Endothelial cell of umbilical vein (primary cell): ENCODE results near the gene STRN. TPM values are rescaled to one million over a fixed set of nuclear protein-coding genes. Genes with fewer than 3 reads are reported as not detected.
"Not testable (repeated sequence)": the region's sequence is repeated elsewhere in the genome, so short reads cannot be mapped to it uniquely, and the experiment has no call there.

Experiments
- BruUV-seq: library from RNA; stranded (reverse); fragments of 400-500 nt; replicated peaks from 2 replicates; lab custom pipeline; 2021; lab: Mats Ljungman, UMichigan
- CTCF ChIA-PET: fragments of 300-600, 350-600 bp; sonication (Branson Sonifier 250); formaldehyde crosslinking; loops from one replicate; lab custom pipeline; 2021; ENCODE audit warnings: antibody characterized with exemption, inconsistent platforms; lab: Charles Lee
- POLR2A ChIA-PET: fragments of 300-600, 350-600 bp; sonication (Branson Sonifier 250); formaldehyde crosslinking; loops from one replicate; lab custom pipeline; 2021; ENCODE audit warnings: antibody characterized with exemption, inconsistent platforms; lab: Charles Lee
- DNase-seq: peaks from one replicate; pipeline ENCODE4 v3.0.0-alpha.2; 2011; ENCODE audit warnings: low read depth, low spot score
- FAIRE-seq: peaks from 2 replicates; lab custom pipeline; 2011; peaks lifted over from hg19 to GRCh38; lab: Jason Lieb, UNC
- H2AFZ ChIP-seq: 2 replicates; pipeline ENCODE4 v1.6.0; 2012; ENCODE audit warnings: low read depth, low read length, control low read depth, inconsistent platforms
- H3K27ac ChIP-seq: 2 replicates; pipeline ENCODE4 v1.5.1; 2011; ENCODE audit warnings: low read depth, mild to moderate bottlenecking, control low read depth, low read length, moderate library complexity; ENCODE audit not compliant: insufficient read depth
- H3K27me3 ChIP-seq, 2 experiments: 2 replicates each; pipeline versions ENCODE4 v1.6.0 to v1.6.1; 2011; ENCODE audit warnings: low read length in 2 of 2, mixed read lengths in 1 of 2; ENCODE audit not compliant: control insufficient read depth in 2 of 2, insufficient read depth in 2 of 2
- H3K36me3 ChIP-seq, 2 experiments: 2 replicates in 1 of 2; 3 replicates in 1 of 2; pipeline ENCODE4 v1.5.1; 2011; ENCODE audit warnings: low read length in 2 of 2, mild to moderate bottlenecking in 1 of 2, moderate library complexity in 1 of 2; ENCODE audit not compliant: control insufficient read depth in 2 of 2, insufficient read depth in 2 of 2; ENCODE audit errors: extremely low read depth in 1 of 2
- H3K4me1 ChIP-seq: 3 replicates; pipeline ENCODE4 v1.5.1; 2011; ENCODE audit warnings: mild to moderate bottlenecking, low read length; ENCODE audit not compliant: control insufficient read depth, insufficient read depth; ENCODE audit errors: extremely low read depth
- H3K4me2 ChIP-seq: 2 replicates; pipeline ENCODE4 v1.6.1; 2011; ENCODE audit warnings: low read length, control low read depth, mixed read lengths; ENCODE audit not compliant: insufficient read depth
- H3K4me3 ChIP-seq, 3 experiments: fragments of 200-600 bp in 1 of 3; sonication (generic), shearing (Covaris generic) in 1 of 3; replicated peaks in 1 of 3; 2 replicates each; pipeline ENCODE4 v1.5.1; 2011 to 2016; ENCODE audit warnings: control low read depth in 3 of 3, low read length in 3 of 3, mild to moderate bottlenecking in 2 of 3, inconsistent platforms in 1 of 3, low read depth in 1 of 3, moderate library complexity in 1 of 3; ENCODE audit not compliant: insufficient read depth in 1 of 3
- H3K79me2 ChIP-seq: 2 replicates; pipeline ENCODE4 v1.6.0; 2012; ENCODE audit warnings: low read length, inconsistent platforms; ENCODE audit not compliant: control insufficient read depth, insufficient read depth
- H3K9ac ChIP-seq: replicated peaks from 2 replicates; pipeline ENCODE3; 2011; ENCODE audit warnings: low read length, control low read depth; ENCODE audit not compliant: insufficient read depth; ENCODE audit errors: extremely low read depth
- H3K9me1 ChIP-seq: replicated peaks from 3 replicates; pipeline ENCODE4 v1.6.0; 2011; ENCODE audit warnings: mild to moderate bottlenecking, low read length; ENCODE audit not compliant: control insufficient read depth, insufficient read depth; ENCODE audit errors: extremely low read depth
- H3K9me3 ChIP-seq: replicated peaks from 2 replicates; pipeline ENCODE4 v1.5.1; 2012; ENCODE audit warnings: low read length, inconsistent platforms; ENCODE audit not compliant: control insufficient read depth, insufficient read depth
- H4K20me1 ChIP-seq: replicated peaks from 2 replicates; pipeline ENCODE3; 2011; ENCODE audit warnings: mild to moderate bottlenecking, low read length; ENCODE audit not compliant: control insufficient read depth, insufficient read depth; ENCODE audit errors: extremely low read depth
- EZH2 ChIP-seq: IDR thresholded peaks from 2 replicates; pipeline ENCODE4 v1.6.1; 2012; ENCODE audit warnings: borderline replicate concordance, low read depth, mild to moderate bottlenecking, moderate library complexity, low read length, inconsistent platforms; ENCODE audit not compliant: severe bottlenecking
- FOS ChIP-seq: IDR thresholded peaks from 2 replicates; pipeline ENCODE4 v1.6.1; 2011; ENCODE audit warnings: mild to moderate bottlenecking, low read length, moderate library complexity, borderline replicate concordance; ENCODE audit not compliant: insufficient read depth
- GATA2 ChIP-seq: IDR thresholded peaks from 2 replicates; pipeline ENCODE4 v1.7.0; 2011; ENCODE audit warnings: low read depth, mild to moderate bottlenecking, moderate library complexity, mixed read lengths, low read length; ENCODE audit not compliant: insufficient read length, insufficient read depth
- JUN ChIP-seq: IDR thresholded peaks from 2 replicates; pipeline ENCODE4 v1.6.1; 2011; ENCODE audit warnings: borderline replicate concordance, low read depth; ENCODE audit not compliant: insufficient read length, insufficient read depth
- MYC ChIP-seq: IDR thresholded peaks from one replicate; pipeline ENCODE4 v1.6.1; 2011; ENCODE audit warnings: mild to moderate bottlenecking, low read depth, low read length
- POLR2A ChIP-seq: IDR thresholded peaks from 2 replicates; pipeline ENCODE4 v1.6.1; 2012; ENCODE audit warnings: low read depth, mild to moderate bottlenecking, control low read depth, low read length
- POLR2AphosphoS5 ChIP-seq: IDR thresholded peaks from 2 replicates; pipeline ENCODE4 v1.6.1; 2012; ENCODE audit warnings: low read depth, mild to moderate bottlenecking, control low read depth, low read length, moderate library complexity; ENCODE audit not compliant: insufficient read depth
- dilution Hi-C: fragments of 300-500 bp; cut with MboI; formaldehyde crosslinking; loops from one replicate; pipeline ENCODE4 v1.15.0; 2019; ENCODE audit warnings: low sequenced_read_pairs; ENCODE audit not compliant: extremely low pct_ligation_motif_present
- intact Hi-C: fragments of 100-400 bp; cut with micrococcal nuclease; formaldehyde crosslinking; loops from one replicate; pipeline ENCODE4 v1.10.0; 2022
- polyA plus RNA-seq, 4 experiments: library from polyadenylated mRNA; depleted of rRNA in 3 of 4; stranded (reverse) in 3 of 4; unstranded in 1 of 4; fragments of >200 nt; gene quantifications; 2 replicates each; pipeline versions ENCODE4 v1.2.1 to v1.2.3, GENCODE V29; 2011 to 2012; ENCODE audit warnings: missing spikeins in 1 of 4
- total RNA-seq: library from RNA; stranded (reverse); gene quantifications from 2 replicates; pipeline ENCODE4 v1.2.3, GENCODE V29; 2021
- TF ChIP-seq, protein P1 (sequence below): IDR thresholded peaks from 2 replicates; pipeline ENCODE4 v1.6.1; 2011; ENCODE audit not compliant: insufficient read depth, insufficient read length
- TF ChIP-seq, protein P2 (sequence below), 2 donors: IDR thresholded peaks; 1 replicate in 1 of 2; 2 replicates in 1 of 2; pipeline ENCODE4 v1.5.1; 2011; ENCODE audit warnings: low read length in 2 of 2, mild to moderate bottlenecking in 2 of 2, moderate library complexity in 2 of 2, control low read depth in 1 of 2, inconsistent platforms in 1 of 2, low read depth in 1 of 2; ENCODE audit not compliant: insufficient read depth in 1 of 2; ENCODE audit errors: extremely low read depth in 1 of 2

Gene STRN
- total and polyA plus RNA-seq, 2 donors (not counting 3 experiments of a cell fraction or from before 2014, with no cell fraction given), result 6.7 to 33.4 TPM

DNA sequence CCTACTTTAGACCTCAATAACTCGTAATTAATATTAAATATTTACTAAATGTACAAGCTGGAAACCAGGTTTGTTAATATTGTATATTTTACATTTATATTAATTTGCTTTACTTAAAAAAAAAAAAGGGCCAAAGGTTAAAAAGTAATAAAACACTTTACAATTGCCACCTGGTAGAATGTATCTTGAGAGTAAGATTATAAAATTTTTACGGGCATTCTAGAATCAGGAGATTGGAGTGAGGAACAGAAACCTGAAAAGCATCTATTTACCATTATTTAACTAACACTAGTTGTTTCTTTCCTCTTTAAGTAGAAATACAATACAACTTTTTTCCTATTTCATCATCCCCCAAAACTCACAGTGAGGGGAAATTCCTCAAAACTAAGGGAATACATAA is 15.6 kb upstream of the STRN start:
- Histone ChIP-seq H2AFZ (no peak overlapping the region), H3K4me1 (no peaks in the 10 kb centered on the region), H3K27me3 (no peaks in the 10 kb centered on the region), H3K79me2 (no peaks in the 10 kb centered on the region), H3K4me2 (no peak overlapping the region), H3K9me1 (no peaks in the 10 kb centered on the region), H3K9me3 (no peaks in the 10 kb centered on the region), H3K4me3 (no peak overlapping the region), H3K36me3 (peaks cover 0 to 5% of the 10 kb centered on the region in 2 experiments), H3K9ac (no peak overlapping the region), H4K20me1 (no peaks in the 10 kb centered on the region), H3K27ac (no peak overlapping the region)
- ChIA-PET POLR2A (no interaction called here), CTCF (no interaction called here)
- DNase-seq, result no peak
- no TSS peak for BruUV-seq
- FAIRE-seq, result no peak
- TF ChIP-seq EZH2, result no peak
- no peak for TF ChIP-seq GATA2
- TF ChIP-seq POLR2AphosphoS5, result no peak
- TF ChIP-seq JUN, result no peak
- TF ChIP-seq, protein P1, sequence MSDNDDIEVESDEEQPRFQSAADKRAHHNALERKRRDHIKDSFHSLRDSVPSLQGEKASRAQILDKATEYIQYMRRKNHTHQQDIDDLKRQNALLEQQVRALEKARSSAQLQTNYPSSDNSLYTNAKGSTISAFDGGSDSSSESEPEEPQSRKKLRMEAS, result no peak
- no peak for TF ChIP-seq FOS
- no peak for TF ChIP-seq MYC
- no peak for TF ChIP-seq POLR2A
- TF ChIP-seq, protein P2, sequence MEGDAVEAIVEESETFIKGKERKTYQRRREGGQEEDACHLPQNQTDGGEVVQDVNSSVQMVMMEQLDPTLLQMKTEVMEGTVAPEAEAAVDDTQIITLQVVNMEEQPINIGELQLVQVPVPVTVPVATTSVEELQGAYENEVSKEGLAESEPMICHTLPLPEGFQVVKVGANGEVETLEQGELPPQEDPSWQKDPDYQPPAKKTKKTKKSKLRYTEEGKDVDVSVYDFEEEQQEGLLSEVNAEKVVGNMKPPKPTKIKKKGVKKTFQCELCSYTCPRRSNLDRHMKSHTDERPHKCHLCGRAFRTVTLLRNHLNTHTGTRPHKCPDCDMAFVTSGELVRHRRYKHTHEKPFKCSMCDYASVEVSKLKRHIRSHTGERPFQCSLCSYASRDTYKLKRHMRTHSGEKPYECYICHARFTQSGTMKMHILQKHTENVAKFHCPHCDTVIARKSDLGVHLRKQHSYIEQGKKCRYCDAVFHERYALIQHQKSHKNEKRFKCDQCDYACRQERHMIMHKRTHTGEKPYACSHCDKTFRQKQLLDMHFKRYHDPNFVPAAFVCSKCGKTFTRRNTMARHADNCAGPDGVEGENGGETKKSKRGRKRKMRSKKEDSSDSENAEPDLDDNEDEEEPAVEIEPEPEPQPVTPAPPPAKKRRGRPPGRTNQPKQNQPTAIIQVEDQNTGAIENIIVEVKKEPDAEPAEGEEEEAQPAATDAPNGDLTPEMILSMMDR (IDR thresholded peaks at IDR 0.05; ENCODE audit: extremely low read depth in 1 of 2, insufficient read depth in 1 of 2, low read depth in 1 of 2, low read length in 2 of 2), result no peak
- intact Hi-C loops, result no loop called here
- dilution Hi-C loops, result no loop called here

DNA sequence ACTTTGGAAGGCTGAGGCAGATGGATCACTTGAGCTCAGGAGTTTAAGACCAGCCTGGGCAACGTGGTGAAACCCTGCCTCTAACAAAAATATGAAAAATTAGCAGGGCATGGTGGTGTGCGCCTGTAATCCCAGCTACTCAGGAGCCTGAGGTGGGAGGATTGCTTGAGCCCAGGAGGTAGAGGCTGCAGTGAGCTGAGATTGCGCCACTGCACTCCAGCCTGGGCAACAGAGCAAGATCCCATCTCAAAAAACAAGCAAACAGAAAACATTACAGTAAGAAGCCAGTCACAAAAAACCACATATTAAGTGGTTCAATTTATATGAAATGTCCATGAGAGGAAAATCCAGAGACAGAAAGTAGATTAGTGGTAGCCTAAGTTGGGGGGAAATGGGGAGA is 12.7 kb upstream of the STRN start:
- H3K4me2 ChIP-seq, POLR2A ChIA-PET, DNase-seq, H3K79me2 ChIP-seq, H3K4me1 ChIP-seq, H4K20me1 ChIP-seq, BruUV-seq, H2AFZ ChIP-seq, dilution Hi-C loops, H3K9me1 ChIP-seq, H3K4me3 ChIP-seq, intact Hi-C loops, H3K27me3 ChIP-seq, H3K36me3 ChIP-seq, H3K27ac ChIP-seq, CTCF ChIA-PET, FAIRE-seq, H3K9me3 ChIP-seq, H3K9ac ChIP-seq: not testable (repeated sequence)
